A549 (cell line): ENCODE measurements around the gene MYO7A. TPM values are rescaled to one million over a fixed set of nuclear protein-coding genes. Genes with fewer than 3 reads are reported as not detected.

Experiments
- ATAC-seq, 2 experiments: fragments of 200-7000 bp in 1 of 2; fragments of >200 bp in 1 of 2; cut with Nextera tagmentation in 1 of 2; cut with Tn5 transposase in 1 of 2; 3 replicates each; pipeline versions ENCODE4 v1.8.0 to v1.9.1; 2018 to 2020; ENCODE audit warnings: mild to moderate bottlenecking in 1 of 2, moderate library complexity in 1 of 2
- CTCF ChIA-PET: fragments of 300-600 bp; sonication (Branson Sonifier 250); formaldehyde crosslinking; extraction: SDS; loops from one replicate; lab custom pipeline; 2021; ENCODE audit warnings: antibody characterized with exemption, inconsistent platforms; lab: Yijun Ruan, JAX
- POLR2A ChIA-PET: fragments of 350-600 bp; formaldehyde crosslinking; extraction: SDS; loops from one replicate; lab custom pipeline; 2021; ENCODE audit warnings: antibody characterized with exemption, inconsistent platforms; lab: Yijun Ruan, JAX
- DNase-seq, 2 experiments: peaks; one replicate each; pipeline versions ENCODE4 v3.0.0 to v3.0.0-alpha.2; 2011 to 2016; ENCODE audit warnings: low read depth in 1 of 2, low spot score in 1 of 2
- FAIRE-seq: peaks from 2 replicates; lab custom pipeline; 2011; peaks lifted over from hg19 to GRCh38; lab: Jason Lieb, UNC
- H3K27ac ChIP-seq, 2 experiments: fragments of >200 bp; sonication (Bioruptor Twin); formaldehyde crosslinking; 3 replicates each; pipeline ENCODE4 v1.5.1; 2016 to 2017
- H3K4me1 ChIP-seq: fragments of >200 bp; sonication (Bioruptor Twin); formaldehyde crosslinking; 3 replicates; pipeline ENCODE4 v1.6.1; 2016
- H3K4me2 ChIP-seq: fragments of >200 bp; sonication (Bioruptor Twin); formaldehyde crosslinking; 3 replicates; pipeline ENCODE4 v1.6.1; 2016
- H3K4me3 ChIP-seq: fragments of >200 bp; sonication (Bioruptor Twin); formaldehyde crosslinking; 3 replicates; pipeline ENCODE4 v1.5.1; 2016
- H3K9me3 ChIP-seq: fragments of >200 bp; sonication (Bioruptor Twin); formaldehyde crosslinking; 3 replicates; pipeline ENCODE4 v1.6.1; 2016
- BHLHE40 ChIP-seq: IDR thresholded peaks from 2 replicates; pipeline ENCODE4 v1.6.1; 2012; ENCODE audit warnings: low read depth, low read length, inconsistent platforms
- CHD2 ChIP-seq: fragments of 150-350 bp; IDR thresholded peaks from 2 replicates; pipeline ENCODE4 v1.6.1; 2014; ENCODE audit warnings: low read length; ENCODE audit not compliant: partially characterized antibody
- EHF ChIP-seq: fragments of 250-450 bp; sonication (Bioruptor Pico); IDR thresholded peaks from 2 replicates; pipeline ENCODE4 v1.5.0; 2020; ENCODE audit warnings: mild to moderate bottlenecking
- FOSB ChIP-seq: fragments of 250-450 bp; sonication (Bioruptor Pico); IDR thresholded peaks from 2 replicates; pipeline ENCODE4 v1.5.0; 2020; ENCODE audit warnings: mild to moderate bottlenecking, moderate library complexity
- FOXS1 ChIP-seq: fragments of 250-450 bp; sonication (Bioruptor Pico); IDR thresholded peaks from 2 replicates; pipeline ENCODE4 v1.5.0; 2020; ENCODE audit warnings: mild to moderate bottlenecking, moderate library complexity
- GATA3 ChIP-seq: IDR thresholded peaks from 2 replicates; pipeline ENCODE4 v1.6.1; 2012; ENCODE audit warnings: borderline replicate concordance
- HDAC2 ChIP-seq: fragments of 200-600 bp; sonication (generic); IDR thresholded peaks from 2 replicates; pipeline ENCODE4 v1.6.1; 2016
- HOXB5 ChIP-seq: fragments of 250-450 bp; sonication (Bioruptor Pico); IDR thresholded peaks from 2 replicates; pipeline ENCODE4 v1.5.0; 2020; ENCODE audit warnings: mild to moderate bottlenecking, moderate library complexity
- JUN ChIP-seq, 2 experiments: fragments of >200 bp; sonication (Bioruptor Twin); formaldehyde crosslinking; IDR thresholded peaks; 2 replicates in 1 of 2; 3 replicates in 1 of 2; pipeline ENCODE4 v1.6.1; 2016 to 2017
- JUNB ChIP-seq: fragments of >200 bp; sonication (Bioruptor Twin); formaldehyde crosslinking; IDR thresholded peaks from 2 replicates; pipeline ENCODE4 v1.6.1; 2016
- MYC ChIP-seq: IDR thresholded peaks from 2 replicates; pipeline ENCODE4 v1.6.1; 2012; ENCODE audit warnings: mild to moderate bottlenecking, inconsistent platforms, low read length, improper control_type of control experiment, borderline replicate concordance
- NFE2L2 ChIP-seq: fragments of 150-350 bp; conservative IDR thresholded peaks from 2 replicates; pipeline ENCODE4 v1.6.1; 2014; ENCODE audit warnings: low read length
- NR3C1 ChIP-seq: fragments of >200 bp; sonication (Bioruptor Twin); formaldehyde crosslinking; IDR thresholded peaks from 3 replicates; pipeline ENCODE4 v1.6.1; 2017
- PHF8 ChIP-seq: fragments of 200-600 bp; sonication (generic); IDR thresholded peaks from 2 replicates; pipeline ENCODE4 v1.6.1; 2016; ENCODE audit warnings: low read depth, mild to moderate bottlenecking, antibody characterized with exemption, moderate library complexity, borderline replicate concordance
- POLR2A ChIP-seq: IDR thresholded peaks from 2 replicates; pipeline ENCODE4 v1.6.1; 2012; ENCODE audit warnings: mild to moderate bottlenecking, low read length
- RARB ChIP-seq: fragments of 250-450 bp; sonication (Bioruptor Pico); IDR thresholded peaks from 2 replicates; pipeline ENCODE4 v1.8.0; 2021; ENCODE audit warnings: mild to moderate bottlenecking, moderate library complexity
- RCOR1 ChIP-seq: fragments of 150-350 bp; IDR thresholded peaks from 2 replicates; pipeline ENCODE4 v1.6.1; 2014; ENCODE audit warnings: antibody characterized with exemption, low read length, low read depth
- RFX5 ChIP-seq: fragments of 450-650 bp; IDR thresholded peaks from 2 replicates; pipeline ENCODE4 v1.7.1; 2014; ENCODE audit warnings: antibody characterized with exemption, mild to moderate bottlenecking, moderate library complexity
- RNF2 ChIP-seq: fragments of 200-600 bp; sonication (generic); IDR thresholded peaks from 2 replicates; pipeline ENCODE4 v1.6.1; 2016; ENCODE audit warnings: low read depth, mild to moderate bottlenecking, antibody characterized with exemption, moderate library complexity, borderline replicate concordance
- SMC3 ChIP-seq: fragments of >200 bp; sonication (Bioruptor Twin); formaldehyde crosslinking; IDR thresholded peaks from 3 replicates; pipeline ENCODE4 v1.6.1; 2018; ENCODE audit warnings: inconsistent platforms
- TFCP2L1 ChIP-seq: fragments of 250-450 bp; sonication (Bioruptor Pico); IDR thresholded peaks from 2 replicates; pipeline ENCODE4 v1.5.0; 2021; ENCODE audit warnings: mild to moderate bottlenecking
- ZC3H11A ChIP-seq: fragments of 450-650 bp; IDR thresholded peaks from 2 replicates; pipeline ENCODE4 v1.6.1; 2014; ENCODE audit warnings: antibody characterized with exemption, mild to moderate bottlenecking
- ZNF302 ChIP-seq: fragments of 250-450 bp; sonication (Bioruptor Pico); IDR thresholded peaks from 2 replicates; pipeline ENCODE4 v1.9.0; 2021; ENCODE audit warnings: inconsistent platforms, mild to moderate bottlenecking, moderate library complexity
- ZSCAN20 ChIP-seq: fragments of 250-450 bp; sonication (Bioruptor Pico); IDR thresholded peaks from 2 replicates; pipeline ENCODE4 v1.8.0; 2022; ENCODE audit warnings: mild to moderate bottlenecking, moderate library complexity
- WGBS: methylation state at CpG from one replicate; pipeline ENCODE4 v1.1.6; 2017; ENCODE audit errors: missing lambda C conversion rate; 5-methylcytosine and 5-hydroxymethylcytosine counted together
- polyA plus RNA-seq, 4 experiments: library from polyadenylated mRNA; depleted of rRNA in 3 of 4; stranded (reverse); fragments of >200 nt; fragmentation: RNase III in 1 of 4; extraction: RNeasy Plus Mini Kit Qiagen cat#74134 plus additional on column Dnase treatment in 1 of 4; gene quantifications; 2 replicates in 3 of 4; 3 replicates in 1 of 4; pipeline ENCODE4 v1.2.3, GENCODE V29; 2011 to 2017
- TF ChIP-seq, protein P1 (sequence below): fragments of 250-450 bp; sonication (Bioruptor Pico); IDR thresholded peaks from 2 replicates; pipeline ENCODE4 v1.5.0; 2020; ENCODE audit warnings: low read depth, mild to moderate bottlenecking, moderate library complexity
- TF ChIP-seq, protein P2 (sequence below): IDR thresholded peaks from 2 replicates; pipeline ENCODE4 v1.6.1; 2012; ENCODE audit warnings: low read depth, borderline replicate concordance
- TF ChIP-seq, protein P3 (sequence below): IDR thresholded peaks from 2 replicates; pipeline ENCODE4 v1.6.1; 2012
- TF ChIP-seq, protein P4 (sequence below): fragments of >200 bp; sonication (Bioruptor Twin); formaldehyde crosslinking; IDR thresholded peaks from 3 replicates; pipeline ENCODE4 v1.6.1; 2016
- TF ChIP-seq, protein P5 (sequence below): fragments of >200 bp; sonication (Bioruptor Twin); formaldehyde crosslinking; IDR thresholded peaks from 3 replicates; pipeline ENCODE4 v1.5.1; 2016
- TF ChIP-seq, protein P6 (sequence below): fragments of >200 bp; sonication (Bioruptor Twin); formaldehyde crosslinking; IDR thresholded peaks from 2 replicates; pipeline ENCODE4 v1.6.1; 2016

The MYO7A gene
- polyA plus RNA-seq, 2 of the 4 experiments (the other 2 are of a cell fraction), result 1.7 to 2.1 TPM

DNA sequence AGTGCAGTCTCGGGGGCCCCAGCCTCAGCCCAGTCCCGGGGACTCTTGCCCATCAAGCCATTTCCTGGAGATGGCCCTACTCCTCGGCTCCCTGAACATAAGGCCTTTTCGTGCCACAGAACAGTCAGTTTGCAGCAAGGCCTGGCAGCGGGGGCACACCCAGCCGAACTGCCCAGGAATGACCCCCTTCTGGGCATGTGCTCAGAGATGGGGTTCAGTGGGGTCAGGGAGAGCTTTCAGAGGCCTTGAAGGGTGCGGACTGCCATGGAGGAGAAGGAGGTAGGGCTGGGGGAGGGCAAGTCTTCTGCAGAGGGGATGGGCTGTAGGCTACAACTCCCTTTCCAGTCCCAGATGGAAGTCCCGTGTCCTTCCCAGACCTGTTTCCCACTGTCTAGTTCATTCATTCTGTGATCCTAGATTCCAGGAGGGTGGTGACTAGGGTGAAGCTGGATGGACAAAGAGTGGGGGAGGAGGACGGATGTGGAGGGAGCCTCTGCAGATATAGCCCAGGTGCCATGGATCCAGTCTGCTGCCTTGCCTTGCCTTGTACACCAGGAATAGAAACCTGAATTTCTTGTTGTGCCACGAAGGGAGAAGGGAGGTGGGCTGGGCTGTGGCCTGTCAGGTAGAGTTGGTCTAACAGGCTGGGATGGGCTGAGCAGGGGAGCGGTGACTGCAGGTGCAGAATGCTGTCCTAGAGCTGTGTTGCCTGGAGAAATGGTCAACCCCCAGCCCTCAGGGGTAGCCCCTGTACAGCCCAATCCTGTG, 39.6 kb upstream of the MYO7A start:
- DNase-seq, result no peak
- FAIRE-seq, result no peak
- POLR2A ChIA-PET, result no interaction called here
- TF ChIP-seq JUNB (no peak), BHLHE40 (no peak), NFE2L2 (no peak), ZSCAN20 (no peak), HOXB5 (CRISPR knock-in tag) (no peak), SMC3 (no peak), PHF8 (no peak), JUN (IDR thresholded peaks at IDR 0.05) (no peak), RNF2 (no peak), FOXS1 (CRISPR knock-in tag) (no peak), NR3C1 (no peak)
- TF ChIP-seq, protein P1, sequence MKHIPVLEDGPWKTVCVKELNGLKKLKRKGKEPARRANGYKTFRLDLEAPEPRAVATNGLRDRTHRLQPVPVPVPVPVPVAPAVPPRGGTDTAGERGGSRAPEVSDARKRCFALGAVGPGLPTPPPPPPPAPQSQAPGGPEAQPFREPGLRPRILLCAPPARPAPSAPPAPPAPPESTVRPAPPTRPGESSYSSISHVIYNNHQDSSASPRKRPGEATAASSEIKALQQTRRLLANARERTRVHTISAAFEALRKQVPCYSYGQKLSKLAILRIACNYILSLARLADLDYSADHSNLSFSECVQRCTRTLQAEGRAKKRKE (CRISPR knock-in tag), result no peak
- TF ChIP-seq, protein P2, sequence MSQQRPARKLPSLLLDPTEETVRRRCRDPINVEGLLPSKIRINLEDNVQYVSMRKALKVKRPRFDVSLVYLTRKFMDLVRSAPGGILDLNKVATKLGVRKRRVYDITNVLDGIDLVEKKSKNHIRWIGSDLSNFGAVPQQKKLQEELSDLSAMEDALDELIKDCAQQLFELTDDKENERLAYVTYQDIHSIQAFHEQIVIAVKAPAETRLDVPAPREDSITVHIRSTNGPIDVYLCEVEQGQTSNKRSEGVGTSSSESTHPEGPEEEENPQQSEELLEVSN, result no peak
- TF ChIP-seq, protein P3, sequence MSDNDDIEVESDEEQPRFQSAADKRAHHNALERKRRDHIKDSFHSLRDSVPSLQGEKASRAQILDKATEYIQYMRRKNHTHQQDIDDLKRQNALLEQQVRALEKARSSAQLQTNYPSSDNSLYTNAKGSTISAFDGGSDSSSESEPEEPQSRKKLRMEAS, result no peak
- no peak for ATAC-seq
- H3K9me3 ChIP-seq, result no peaks in the 10 kb centered on the region
- CTCF ChIA-PET, result interaction anchor here (4.5 to 11.6 kb wide), 8 partner anchors 7 to 168 kb away, joined by 25 to 290 read pairs (median 79); partner anchors contain the start of genes CAPN5, MYO7A and OMP
- H3K4me2 ChIP-seq, result no peak overlapping the region
- H3K4me1 ChIP-seq, result peaks cover 6% of the 10 kb centered on the region; the same call in 1 of the 3 replicates
- no peak overlapping the region for H3K27ac ChIP-seq
- WGBS, result 63% methylated on average over 8 of the region's 11 CpGs
- H3K4me3 ChIP-seq, result no peak overlapping the region

DNA sequence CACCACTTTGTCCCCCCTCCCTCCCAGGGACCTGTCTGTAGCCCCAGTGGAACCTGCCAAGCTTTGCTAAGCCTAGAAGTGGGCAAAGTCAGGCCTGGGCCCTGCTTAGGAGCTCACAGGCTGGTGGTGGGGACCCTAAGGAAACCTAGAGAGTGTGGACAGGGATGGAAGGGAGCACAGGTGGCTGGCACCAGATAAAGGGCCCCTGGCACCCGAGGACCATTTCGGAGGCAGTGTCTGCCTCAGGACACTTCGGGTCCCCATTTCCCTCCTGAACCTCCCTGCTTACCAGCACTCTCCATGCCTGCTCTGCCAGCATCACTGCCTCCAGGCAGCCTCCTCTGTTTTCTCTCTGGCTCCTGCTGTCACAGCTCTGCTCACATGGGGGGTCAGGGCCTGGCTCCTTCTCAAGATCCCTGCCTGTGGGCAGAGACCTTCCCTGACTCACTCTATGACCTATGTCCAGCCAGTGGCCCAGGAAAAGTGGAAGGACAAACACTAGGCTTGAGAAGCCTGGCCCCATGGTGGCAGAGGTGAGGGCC, 39.0 kb upstream of the MYO7A start:
- H3K4me3 ChIP-seq, result no peak overlapping the region
- no peak for DNase-seq
- ATAC-seq, result no peak
- CTCF ChIA-PET, result interaction anchor here (3.6 to 11.6 kb wide), 9 partner anchors 8 to 169 kb away, joined by 25 to 290 read pairs (median 74); partner anchors contain the start of genes CAPN5, MYO7A and OMP
- peaks cover 6% of the 10 kb centered on the region; the same call in 1 of the 3 replicates for H3K4me1 ChIP-seq
- POLR2A ChIA-PET, result no interaction called here
- TF ChIP-seq, protein P4, sequence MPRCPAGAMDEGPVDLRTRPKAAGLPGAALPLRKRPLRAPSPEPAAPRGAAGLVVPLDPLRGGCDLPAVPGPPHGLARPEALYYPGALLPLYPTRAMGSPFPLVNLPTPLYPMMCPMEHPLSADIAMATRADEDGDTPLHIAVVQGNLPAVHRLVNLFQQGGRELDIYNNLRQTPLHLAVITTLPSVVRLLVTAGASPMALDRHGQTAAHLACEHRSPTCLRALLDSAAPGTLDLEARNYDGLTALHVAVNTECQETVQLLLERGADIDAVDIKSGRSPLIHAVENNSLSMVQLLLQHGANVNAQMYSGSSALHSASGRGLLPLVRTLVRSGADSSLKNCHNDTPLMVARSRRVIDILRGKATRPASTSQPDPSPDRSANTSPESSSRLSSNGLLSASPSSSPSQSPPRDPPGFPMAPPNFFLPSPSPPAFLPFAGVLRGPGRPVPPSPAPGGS, result no peak
- no peak for TF ChIP-seq ZC3H11A
- TF ChIP-seq RARB (CRISPR knock-in tag), result no peak
- TF ChIP-seq HDAC2, result no peak
- no peak for TF ChIP-seq ZNF302
- TF ChIP-seq GATA3, result no peak
- TF ChIP-seq RCOR1, result no peak
- no peak for TF ChIP-seq MYC
- TF ChIP-seq, protein P5, sequence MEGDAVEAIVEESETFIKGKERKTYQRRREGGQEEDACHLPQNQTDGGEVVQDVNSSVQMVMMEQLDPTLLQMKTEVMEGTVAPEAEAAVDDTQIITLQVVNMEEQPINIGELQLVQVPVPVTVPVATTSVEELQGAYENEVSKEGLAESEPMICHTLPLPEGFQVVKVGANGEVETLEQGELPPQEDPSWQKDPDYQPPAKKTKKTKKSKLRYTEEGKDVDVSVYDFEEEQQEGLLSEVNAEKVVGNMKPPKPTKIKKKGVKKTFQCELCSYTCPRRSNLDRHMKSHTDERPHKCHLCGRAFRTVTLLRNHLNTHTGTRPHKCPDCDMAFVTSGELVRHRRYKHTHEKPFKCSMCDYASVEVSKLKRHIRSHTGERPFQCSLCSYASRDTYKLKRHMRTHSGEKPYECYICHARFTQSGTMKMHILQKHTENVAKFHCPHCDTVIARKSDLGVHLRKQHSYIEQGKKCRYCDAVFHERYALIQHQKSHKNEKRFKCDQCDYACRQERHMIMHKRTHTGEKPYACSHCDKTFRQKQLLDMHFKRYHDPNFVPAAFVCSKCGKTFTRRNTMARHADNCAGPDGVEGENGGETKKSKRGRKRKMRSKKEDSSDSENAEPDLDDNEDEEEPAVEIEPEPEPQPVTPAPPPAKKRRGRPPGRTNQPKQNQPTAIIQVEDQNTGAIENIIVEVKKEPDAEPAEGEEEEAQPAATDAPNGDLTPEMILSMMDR, result no peak
- no peak for TF ChIP-seq CHD2
- TF ChIP-seq, protein P3, result no peak
- no peak for TF ChIP-seq FOSB
- TF ChIP-seq TFCP2L1, result no peak
- no peak for TF ChIP-seq POLR2A
- TF ChIP-seq, protein P6, sequence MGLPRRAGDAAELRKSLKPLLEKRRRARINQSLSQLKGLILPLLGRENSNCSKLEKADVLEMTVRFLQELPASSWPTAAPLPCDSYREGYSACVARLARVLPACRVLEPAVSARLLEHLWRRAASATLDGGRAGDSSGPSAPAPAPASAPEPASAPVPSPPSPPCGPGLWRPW, result no peak
- no peak for TF ChIP-seq RFX5
- no peak for TF ChIP-seq SMC3
- no peak for TF ChIP-seq EHF (CRISPR knock-in tag)
- no peak for TF ChIP-seq HOXB5 (CRISPR knock-in tag)
- TF ChIP-seq, all 56 proteins: peak for 0
- H3K9me3 ChIP-seq, result no peaks in the 10 kb centered on the region
- H3K27ac ChIP-seq, result no peak overlapping the region
- no peak overlapping the region for H3K4me2 ChIP-seq
- 69% methylated on average over 3 of the region's 3 CpGs for WGBS
- no peak for FAIRE-seq
